Measurements from ENCODE around the gene RIMS4. TPM values are rescaled to one million over a fixed set of nuclear protein-coding genes. Genes with fewer than 3 reads are reported as not detected.

The RIMS4 gene
- total RNA-seq, 1 experiment from 2014 or later, result 16.3 TPM

- no peak within 1 kb of the TSS for H3K56ac ChIP-seq (ENCODE audit: insufficient read length, low read depth, low read length)
- DNase-seq, result no peak
- no peak within 1 kb of the TSS for H2BK12ac ChIP-seq (ENCODE audit: insufficient read length, low read depth, low read length)
- no peak within 1 kb of the TSS for H2BK120ac ChIP-seq (ENCODE audit: low read depth, low read length, poor library complexity, severe bottlenecking)
- H3K4me2 ChIP-seq (ENCODE audit: insufficient read depth, insufficient read length, low read length), result no peak within 1 kb of the TSS
- TF ChIP-seq, protein P1, sequence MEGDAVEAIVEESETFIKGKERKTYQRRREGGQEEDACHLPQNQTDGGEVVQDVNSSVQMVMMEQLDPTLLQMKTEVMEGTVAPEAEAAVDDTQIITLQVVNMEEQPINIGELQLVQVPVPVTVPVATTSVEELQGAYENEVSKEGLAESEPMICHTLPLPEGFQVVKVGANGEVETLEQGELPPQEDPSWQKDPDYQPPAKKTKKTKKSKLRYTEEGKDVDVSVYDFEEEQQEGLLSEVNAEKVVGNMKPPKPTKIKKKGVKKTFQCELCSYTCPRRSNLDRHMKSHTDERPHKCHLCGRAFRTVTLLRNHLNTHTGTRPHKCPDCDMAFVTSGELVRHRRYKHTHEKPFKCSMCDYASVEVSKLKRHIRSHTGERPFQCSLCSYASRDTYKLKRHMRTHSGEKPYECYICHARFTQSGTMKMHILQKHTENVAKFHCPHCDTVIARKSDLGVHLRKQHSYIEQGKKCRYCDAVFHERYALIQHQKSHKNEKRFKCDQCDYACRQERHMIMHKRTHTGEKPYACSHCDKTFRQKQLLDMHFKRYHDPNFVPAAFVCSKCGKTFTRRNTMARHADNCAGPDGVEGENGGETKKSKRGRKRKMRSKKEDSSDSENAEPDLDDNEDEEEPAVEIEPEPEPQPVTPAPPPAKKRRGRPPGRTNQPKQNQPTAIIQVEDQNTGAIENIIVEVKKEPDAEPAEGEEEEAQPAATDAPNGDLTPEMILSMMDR (conservative IDR thresholded peaks at IDR 0.05), result no peak
- H4K91ac ChIP-seq (ENCODE audit: insufficient read length, low read depth, low read length), result no peak within 1 kb of the TSS
- no peak within 1 kb of the TSS for H3K23ac ChIP-seq (ENCODE audit: insufficient read length, low read depth, low read length)
- Mint-ChIP-seq H3K9me3 (no peaks in the 10 kb centered on the region), H3K4me3 (no peak within 1 kb of the TSS), H3K27ac (peak within 1 kb of the TSS in 1 of 3 experiments; percentile 22; a peak in 3 of 7 replicates), H3K36me3 (ENCODE audit: insufficient read depth in 1 of 3, low read depth in 3 of 3) (no peaks in the 10 kb centered on the region), H3K4me1 (no peaks in the 10 kb centered on the region), H3K27me3 (ENCODE audit: low read depth) (no peaks in the 10 kb centered on the region; the same call in 1 of the 2 replicates)
- no peaks in the 10 kb centered on the region for H3K4me1 ChIP-seq (ENCODE audit: insufficient read depth, low read length)
- no peak within 1 kb of the TSS for H3T11ph ChIP-seq (ENCODE audit: low read length)
- H3K9me3 ChIP-seq (ENCODE audit: control insufficient read depth, low read depth, low read length), result no peaks in the 10 kb centered on the region
- H2AK5ac ChIP-seq (ENCODE audit: insufficient read length, low read length), result no peak within 1 kb of the TSS
- H2BK20ac ChIP-seq (ENCODE audit: low read depth, low read length, poor library complexity, severe bottlenecking), result no peak within 1 kb of the TSS
- no peak within 1 kb of the TSS for H2BK15ac ChIP-seq (ENCODE audit: low read depth, low read length)
- H3K9ac ChIP-seq (ENCODE audit: extremely low read depth, insufficient read length, low read length), result no peak within 1 kb of the TSS
- H2BK5ac ChIP-seq (ENCODE audit: insufficient read length, low read length), result no peak within 1 kb of the TSS
- no peaks in the 10 kb centered on the region for H3K27me3 ChIP-seq (ENCODE audit: insufficient read depth, low read length)
- H2AFZ ChIP-seq (ENCODE audit: low read length), result no peak within 1 kb of the TSS
- no peak within 1 kb of the TSS for H3K4ac ChIP-seq (ENCODE audit: low read depth, low read length)
- no peak within 1 kb of the TSS for H4K5ac ChIP-seq (ENCODE audit: insufficient read length, low read depth, low read length)
- H3K18ac ChIP-seq (ENCODE audit: insufficient read length, low read depth, low read length), result no peak within 1 kb of the TSS
- H3K27ac ChIP-seq (ENCODE audit: insufficient read length, low read depth, low read length), result no peak within 1 kb of the TSS
- WGBS (ENCODE audit: extremely low coverage, insufficient read length, low lambda C conversion rate), result no CpG with 5 or more reads among the region's 28 CpGs
- no peaks in the 10 kb centered on the region for H3K79me1 ChIP-seq (ENCODE audit: insufficient read depth, low read depth, low read length, poor library complexity, severe bottlenecking)
- H3K14ac ChIP-seq (ENCODE audit: insufficient read depth, low read length), result peak within 1 kb of the TSS; percentile 52; the same call in 1 of the 2 replicates
- H4K8ac ChIP-seq (replicated peaks; ENCODE audit: insufficient read length, low read depth, low read length), result no peak within 1 kb of the TSS
- H3K23me2 ChIP-seq (ENCODE audit: insufficient read length, low read depth, low read length, poor library complexity, severe bottlenecking), result no peaks in the 10 kb centered on the region
- no peaks in the 10 kb centered on the region for H3K79me2 ChIP-seq (ENCODE audit: insufficient read depth, low read length)
- no peaks in the 10 kb centered on the region for H4K20me1 ChIP-seq (ENCODE audit: control insufficient read depth, insufficient read depth, insufficient read length)
These were observed 95.4 kb downstream of the RIMS4 start, which contains the start of gene CCN5 for GRCh38 chr20:44714701-44715498. Gene CCN5 (plus strand): TSS chr20:44715369. CDS start chr20:44715391, 22 bp downstream.

All from H9 (cell line).